ENCODE results near the gene SPINK14.

Gene SPINK14

GRCh38 chr5:148156609-148157008 lies 11.7 kb upstream of the SPINK14 start:
- no peak overlapping the region for H3K27ac ChIP-seq (ENCODE audit: low read depth, low read length)
- H3K4me1 ChIP-seq (ENCODE audit: control insufficient read depth, insufficient read depth, low read length): no peaks in the 10 kb centered on the region
- no peaks in the 10 kb centered on the region for H3K36me3 ChIP-seq (ENCODE audit: control insufficient read depth, insufficient read depth, low read length)
- H3K9ac ChIP-seq (ENCODE audit: low read length): no peak overlapping the region
- H3K27me3 ChIP-seq (ENCODE audit: control insufficient read depth, insufficient read depth, low read length): no peaks in the 10 kb centered on the region
- H3K9me3 ChIP-seq (ENCODE audit: control insufficient read depth, insufficient read depth, low read depth, low read length): no peaks in the 10 kb centered on the region
- H3K4me3 ChIP-seq (ENCODE audit: low read depth, low read length): no peak overlapping the region

GRCh38 chr5:148162038-148162437 lies 6.3 kb upstream of the SPINK14 start:
- Histone ChIP-seq H3K27me3 (ENCODE audit: control insufficient read depth, insufficient read depth, low read length) (no peaks in the 10 kb centered on the region), H3K27ac (ENCODE audit: low read depth, low read length) (no peak overlapping the region), H3K4me1 (ENCODE audit: control insufficient read depth, insufficient read depth, low read length) (no peaks in the 10 kb centered on the region), H3K36me3 (ENCODE audit: control insufficient read depth, insufficient read depth, low read length) (no peaks in the 10 kb centered on the region), H3K4me3 (ENCODE audit: low read depth, low read length) (no peak overlapping the region), H3K9ac (ENCODE audit: low read length) (no peak overlapping the region), H3K9me3 (ENCODE audit: control insufficient read depth, insufficient read depth, low read depth, low read length) (peaks cover 13% of the 10 kb centered on the region; the same call in 1 of the 2 replicates)

- Histone ChIP-seq H3K9ac (ENCODE audit: low read length) (no peak overlapping the region), H3K9me3 (ENCODE audit: control insufficient read depth, insufficient read depth, low read depth, low read length) (peaks cover 13% of the 10 kb centered on the region; the same call in 1 of the 2 replicates), H3K4me3 (ENCODE audit: low read depth, low read length) (no peak overlapping the region), H3K27ac (ENCODE audit: low read depth, low read length) (no peak overlapping the region), H3K27me3 (ENCODE audit: control insufficient read depth, insufficient read depth, low read length) (no peaks in the 10 kb centered on the region), H3K4me1 (ENCODE audit: control insufficient read depth, insufficient read depth, low read length) (no peaks in the 10 kb centered on the region), H3K36me3 (ENCODE audit: control insufficient read depth, insufficient read depth, low read length) (no peaks in the 10 kb centered on the region)
Measured at GRCh38 chr5:148163345-148163744, 5.0 kb upstream of the SPINK14 start.

- H3K4me3 ChIP-seq (ENCODE audit: low read depth, low read length): no peak overlapping the region
- H3K9me3 ChIP-seq (ENCODE audit: control insufficient read depth, insufficient read depth, low read depth, low read length): peaks cover 13% of the 10 kb centered on the region; the same call in 1 of the 2 replicates
- H3K27me3 ChIP-seq (ENCODE audit: control insufficient read depth, insufficient read depth, low read length): no peaks in the 10 kb centered on the region
- no peaks in the 10 kb centered on the region for H3K4me1 ChIP-seq (ENCODE audit: control insufficient read depth, insufficient read depth, low read length)
- H3K36me3 ChIP-seq (ENCODE audit: control insufficient read depth, insufficient read depth, low read length): no peaks in the 10 kb centered on the region
- no peak overlapping the region for H3K9ac ChIP-seq (ENCODE audit: low read length)
- no peak overlapping the region for H3K27ac ChIP-seq (ENCODE audit: low read depth, low read length)
Measured at GRCh38 chr5:148166550-148167283, 1.6 kb upstream of the SPINK14 start.

GRCh38 chr5:148172377-148172776 lies 4.0 kb downstream of the SPINK14 start:
- Histone ChIP-seq H3K4me3 (ENCODE audit: low read depth, low read length) (no peak overlapping the region), H3K36me3 (ENCODE audit: control insufficient read depth, insufficient read depth, low read length) (no peaks in the 10 kb centered on the region), H3K9me3 (ENCODE audit: control insufficient read depth, insufficient read depth, low read depth, low read length) (no peaks in the 10 kb centered on the region), H3K4me1 (ENCODE audit: control insufficient read depth, insufficient read depth, low read length) (no peaks in the 10 kb centered on the region), H3K27ac (ENCODE audit: low read depth, low read length) (no peak overlapping the region), H3K27me3 (ENCODE audit: control insufficient read depth, insufficient read depth, low read length) (no peaks in the 10 kb centered on the region), H3K9ac (ENCODE audit: low read length) (no peak overlapping the region)

GRCh38 chr5:148176480-148176879 lies 8.1 kb downstream of the SPINK14 start:
- Histone ChIP-seq H3K4me3 (ENCODE audit: low read depth, low read length) (no peak overlapping the region), H3K9me3 (ENCODE audit: control insufficient read depth, insufficient read depth, low read depth, low read length) (no peaks in the 10 kb centered on the region), H3K36me3 (ENCODE audit: control insufficient read depth, insufficient read depth, low read length) (no peaks in the 10 kb centered on the region), H3K4me1 (ENCODE audit: control insufficient read depth, insufficient read depth, low read length) (no peaks in the 10 kb centered on the region), H3K27ac (ENCODE audit: low read depth, low read length) (no peak overlapping the region), H3K9ac (ENCODE audit: low read length) (no peak overlapping the region), H3K27me3 (ENCODE audit: control insufficient read depth, insufficient read depth, low read length) (no peaks in the 10 kb centered on the region)

- no peaks in the 10 kb centered on the region for H3K27me3 ChIP-seq (ENCODE audit: control insufficient read depth, insufficient read depth, low read length)
- no peaks in the 10 kb centered on the region for H3K9me3 ChIP-seq (ENCODE audit: control insufficient read depth, insufficient read depth, low read depth, low read length)
- H3K4me1 ChIP-seq (ENCODE audit: control insufficient read depth, insufficient read depth, low read length): no peaks in the 10 kb centered on the region
- H3K36me3 ChIP-seq (ENCODE audit: control insufficient read depth, insufficient read depth, low read length): no peaks in the 10 kb centered on the region
- no peak overlapping the region for H3K9ac ChIP-seq (ENCODE audit: low read length)
- H3K4me3 ChIP-seq (ENCODE audit: low read depth, low read length): no peak overlapping the region
- H3K27ac ChIP-seq (ENCODE audit: low read depth, low read length): no peak overlapping the region
Measured at GRCh38 chr5:148177207-148177606, 8.9 kb downstream of the SPINK14 start.

GRCh38 chr5:148179234-148179824 lies 11.0 kb downstream of the SPINK14 start:
- Histone ChIP-seq H3K4me3 (ENCODE audit: low read depth, low read length) (no peak overlapping the region), H3K27me3 (ENCODE audit: control insufficient read depth, insufficient read depth, low read length) (no peaks in the 10 kb centered on the region), H3K27ac (ENCODE audit: low read depth, low read length) (no peak overlapping the region), H3K36me3 (ENCODE audit: control insufficient read depth, insufficient read depth, low read length) (no peaks in the 10 kb centered on the region), H3K4me1 (ENCODE audit: control insufficient read depth, insufficient read depth, low read length) (no peaks in the 10 kb centered on the region), H3K9me3 (ENCODE audit: control insufficient read depth, insufficient read depth, low read depth, low read length) (no peaks in the 10 kb centered on the region), H3K9ac (ENCODE audit: low read length) (no peak overlapping the region)

GRCh38 chr5:148186248-148187003 lies 18.1 kb downstream of the SPINK14 start:
- Histone ChIP-seq H3K4me1 (ENCODE audit: control insufficient read depth, insufficient read depth, low read length) (no peaks in the 10 kb centered on the region), H3K4me3 (ENCODE audit: low read depth, low read length) (no peak overlapping the region)

GRCh38 chr5:148191010-148191409 lies 22.7 kb downstream of the SPINK14 start:
- no peak overlapping the region for H3K27ac ChIP-seq (ENCODE audit: low read depth, low read length)
- no peaks in the 10 kb centered on the region for H3K27me3 ChIP-seq (ENCODE audit: control insufficient read depth, insufficient read depth, low read length)
- no peak overlapping the region for H3K9ac ChIP-seq (ENCODE audit: low read length)
- H3K36me3 ChIP-seq (ENCODE audit: control insufficient read depth, insufficient read depth, low read length): no peaks in the 10 kb centered on the region
- no peaks in the 10 kb centered on the region for H3K9me3 ChIP-seq (ENCODE audit: control insufficient read depth, insufficient read depth, low read depth, low read length)
- no peaks in the 10 kb centered on the region for H3K4me1 ChIP-seq (ENCODE audit: control insufficient read depth, insufficient read depth, low read length)
- H3K4me3 ChIP-seq (ENCODE audit: low read depth, low read length): no peak overlapping the region

More at GRCh38 chr5:148186248-148187003, 18.1 kb downstream of the SPINK14 start:
- H3K9ac ChIP-seq (ENCODE audit: low read length): no peak overlapping the region
- H3K36me3 ChIP-seq (ENCODE audit: control insufficient read depth, insufficient read depth, low read length): no peaks in the 10 kb centered on the region
- H3K27ac ChIP-seq (ENCODE audit: low read depth, low read length): no peak overlapping the region
- H3K9me3 ChIP-seq (ENCODE audit: control insufficient read depth, insufficient read depth, low read depth, low read length): no peaks in the 10 kb centered on the region
- H3K27me3 ChIP-seq (ENCODE audit: control insufficient read depth, insufficient read depth, low read length): no peaks in the 10 kb centered on the region

GRCh38 chr5:148193202-148193601 lies 24.9 kb downstream of the SPINK14 start:
- H3K27ac ChIP-seq (ENCODE audit: low read depth, low read length): no peak overlapping the region
- H3K4me1 ChIP-seq (ENCODE audit: control insufficient read depth, insufficient read depth, low read length): no peaks in the 10 kb centered on the region
- H3K36me3 ChIP-seq (ENCODE audit: control insufficient read depth, insufficient read depth, low read length): no peaks in the 10 kb centered on the region
- H3K27me3 ChIP-seq (ENCODE audit: control insufficient read depth, insufficient read depth, low read length): no peaks in the 10 kb centered on the region
- no peak overlapping the region for H3K9ac ChIP-seq (ENCODE audit: low read length)
- no peak overlapping the region for H3K4me3 ChIP-seq (ENCODE audit: low read depth, low read length)
- H3K9me3 ChIP-seq (ENCODE audit: control insufficient read depth, insufficient read depth, low read depth, low read length): no peaks in the 10 kb centered on the region

Data from HUES6 (cell line).